Upper lobe of right lung (tissue), 1 donor: ENCODE data around the gene SEPHS1. TPM values are rescaled to one million over a fixed set of nuclear protein-coding genes. Genes with fewer than 3 reads are reported as not detected.

Experiments used
- ATAC-seq: fragments of 200-7000 bp; cut with Tn5 transposase; one replicate; pipeline ENCODE4 v1.9.1; 2020; ENCODE audit warnings: mild to moderate bottlenecking, moderate library complexity
- DNase-seq: peaks from one replicate; pipeline ENCODE4 v3.0.0-alpha.2; 2020
- H3K27ac ChIP-seq: fragments of 200-600 bp; one replicate; pipeline ENCODE4 v1.8.0; 2022
- H3K27me3 ChIP-seq: fragments of 200-600 bp; one replicate; pipeline ENCODE4 v1.8.0; 2022; ENCODE audit warnings: mild to moderate bottlenecking
- H3K36me3 ChIP-seq: fragments of 200-600 bp; one replicate; pipeline ENCODE4 v1.8.0; 2022
- H3K4me1 ChIP-seq: fragments of 200-600 bp; one replicate; pipeline ENCODE4 v1.8.0; 2022
- H3K4me3 ChIP-seq: fragments of 200-600 bp; one replicate; pipeline ENCODE4 v1.8.0; 2022; ENCODE audit warnings: mild to moderate bottlenecking
- H3K9me3 ChIP-seq: fragments of 200-600 bp; one replicate; pipeline ENCODE4 v1.8.0; 2022
- intact Hi-C: fragments of 100-400 bp; cut with DNase I; formaldehyde crosslinking; loops from one replicate; pipeline ENCODE4 v1.11.0; 2022
- long read RNA-seq: library from polyadenylated mRNA; unstranded; transcript quantifications from one replicate; pipeline ENCODE4 v2.0.0, GENCODE V29; 2021
- total RNA-seq: library from RNA; stranded (reverse); fragmentation: NEBNext Ultra II Directional; extraction: Animal tissue kit (Norgen Biotek cat#: 25700); gene quantifications from one replicate; pipeline ENCODE4 v1.2.1, GENCODE V29; 2021
- TF ChIP-seq, protein P1 (sequence below): fragments of 200-600 bp; IDR thresholded peaks from one replicate; pipeline ENCODE4 v1.8.0; 2022; ENCODE audit warnings: antibody characterized with exemption
- donor health status: DM: no; HTN: yes; CAD: no; lungs with severe emphysema.

Gene SEPHS1, protein sequence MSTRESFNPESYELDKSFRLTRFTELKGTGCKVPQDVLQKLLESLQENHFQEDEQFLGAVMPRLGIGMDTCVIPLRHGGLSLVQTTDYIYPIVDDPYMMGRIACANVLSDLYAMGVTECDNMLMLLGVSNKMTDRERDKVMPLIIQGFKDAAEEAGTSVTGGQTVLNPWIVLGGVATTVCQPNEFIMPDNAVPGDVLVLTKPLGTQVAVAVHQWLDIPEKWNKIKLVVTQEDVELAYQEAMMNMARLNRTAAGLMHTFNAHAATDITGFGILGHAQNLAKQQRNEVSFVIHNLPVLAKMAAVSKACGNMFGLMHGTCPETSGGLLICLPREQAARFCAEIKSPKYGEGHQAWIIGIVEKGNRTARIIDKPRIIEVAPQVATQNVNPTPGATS
- 38.9 TPM for total RNA-seq
- long read RNA-seq, transcript SEPHS1-201 (9 exons, 3,273 nt) = major isoform, 35 of 85 reads
- long read RNA-seq, partial matches to known transcripts = 7 of 85 reads
- long read RNA-seq, other reads (novel, unspliced or antisense) = 43 of 85 reads

GRCh38 chr10:13348216-13349017 lies at the start of gene SEPHS1:
TSS of gene SEPHS1 (minus strand) at chr10:13348293. CDS start at chr10:13344950, 3,343 bp downstream.
- ATAC-seq = peak; percentile 80
- TF ChIP-seq, protein P1, sequence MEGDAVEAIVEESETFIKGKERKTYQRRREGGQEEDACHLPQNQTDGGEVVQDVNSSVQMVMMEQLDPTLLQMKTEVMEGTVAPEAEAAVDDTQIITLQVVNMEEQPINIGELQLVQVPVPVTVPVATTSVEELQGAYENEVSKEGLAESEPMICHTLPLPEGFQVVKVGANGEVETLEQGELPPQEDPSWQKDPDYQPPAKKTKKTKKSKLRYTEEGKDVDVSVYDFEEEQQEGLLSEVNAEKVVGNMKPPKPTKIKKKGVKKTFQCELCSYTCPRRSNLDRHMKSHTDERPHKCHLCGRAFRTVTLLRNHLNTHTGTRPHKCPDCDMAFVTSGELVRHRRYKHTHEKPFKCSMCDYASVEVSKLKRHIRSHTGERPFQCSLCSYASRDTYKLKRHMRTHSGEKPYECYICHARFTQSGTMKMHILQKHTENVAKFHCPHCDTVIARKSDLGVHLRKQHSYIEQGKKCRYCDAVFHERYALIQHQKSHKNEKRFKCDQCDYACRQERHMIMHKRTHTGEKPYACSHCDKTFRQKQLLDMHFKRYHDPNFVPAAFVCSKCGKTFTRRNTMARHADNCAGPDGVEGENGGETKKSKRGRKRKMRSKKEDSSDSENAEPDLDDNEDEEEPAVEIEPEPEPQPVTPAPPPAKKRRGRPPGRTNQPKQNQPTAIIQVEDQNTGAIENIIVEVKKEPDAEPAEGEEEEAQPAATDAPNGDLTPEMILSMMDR = peak; percentile 8
- H3K36me3 ChIP-seq = no peaks in the 10 kb centered on the region
- H3K27ac ChIP-seq = peak within 1 kb of the TSS; percentile 93
- peak within 1 kb of the TSS; percentile 75 for H3K4me3 ChIP-seq
- intact Hi-C loops = no loop called here
- H3K9me3 ChIP-seq = no peaks in the 10 kb centered on the region
- peak; percentile 89 for DNase-seq
- H3K27me3 ChIP-seq = no peaks in the 10 kb centered on the region
- peaks cover 29% of the 10 kb centered on the region for H3K4me1 ChIP-seq

DNA sequence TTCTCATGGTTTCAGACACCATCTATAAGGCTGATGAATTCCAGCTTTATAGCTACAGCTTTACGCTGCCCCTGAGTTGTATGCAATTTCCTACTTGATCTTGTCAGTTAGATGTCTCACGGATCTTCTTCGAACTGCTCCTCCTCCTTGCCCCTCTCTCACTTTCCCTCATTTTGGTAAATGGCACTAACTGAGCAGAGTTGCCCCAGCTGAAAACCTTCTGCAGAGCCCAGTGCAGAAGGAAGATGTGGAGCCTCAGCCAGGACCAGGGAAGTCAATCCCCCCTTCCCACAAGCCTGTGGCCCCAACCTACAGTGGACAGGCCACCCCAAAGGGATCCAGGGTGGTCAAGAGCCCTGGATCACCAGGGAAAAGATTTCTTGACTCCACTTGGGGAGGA lies 49.0 kb upstream of the SEPHS1 start:
- no peak overlapping the region for H3K4me3 ChIP-seq
- no peak overlapping the region for H3K27ac ChIP-seq
- intact Hi-C loops = no loop called here
- H3K9me3 ChIP-seq = no peaks in the 10 kb centered on the region
- ATAC-seq = no peak
- H3K27me3 ChIP-seq = no peaks in the 10 kb centered on the region
- H3K4me1 ChIP-seq = no peaks in the 10 kb centered on the region
- TF ChIP-seq, protein P1 = no peak
- DNase-seq = no peak
- H3K36me3 ChIP-seq = no peaks in the 10 kb centered on the region

DNA sequence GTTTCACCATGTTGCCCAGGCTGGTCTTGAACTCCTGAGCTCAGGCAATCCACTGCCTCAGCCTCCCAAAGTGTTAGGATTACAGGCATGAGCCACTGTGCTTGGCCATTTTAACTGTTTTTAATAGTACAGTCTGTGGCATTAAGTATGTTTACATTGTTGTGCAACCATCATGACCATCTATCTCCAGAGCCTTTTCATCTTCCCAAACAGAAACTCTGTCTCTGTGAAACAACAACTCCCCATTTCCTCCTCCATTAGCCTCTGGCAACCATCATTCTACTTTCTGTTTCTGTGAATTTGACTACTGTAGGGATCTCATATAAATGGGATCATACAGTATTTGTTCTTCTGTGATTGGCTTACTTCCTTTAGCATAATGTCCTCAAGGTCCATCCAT lies 48.3 kb upstream of the SEPHS1 start:
- Histone ChIP-seq H3K36me3 (no peaks in the 10 kb centered on the region), H3K9me3 (no peaks in the 10 kb centered on the region), H3K4me1 (no peaks in the 10 kb centered on the region), H3K27me3 (no peaks in the 10 kb centered on the region), H3K27ac (no peak overlapping the region), H3K4me3 (no peak overlapping the region)
- intact Hi-C loops = no loop called here
- ATAC-seq (no peak), DNase-seq (no peak)
- TF ChIP-seq, protein P1 = no peak

DNA sequence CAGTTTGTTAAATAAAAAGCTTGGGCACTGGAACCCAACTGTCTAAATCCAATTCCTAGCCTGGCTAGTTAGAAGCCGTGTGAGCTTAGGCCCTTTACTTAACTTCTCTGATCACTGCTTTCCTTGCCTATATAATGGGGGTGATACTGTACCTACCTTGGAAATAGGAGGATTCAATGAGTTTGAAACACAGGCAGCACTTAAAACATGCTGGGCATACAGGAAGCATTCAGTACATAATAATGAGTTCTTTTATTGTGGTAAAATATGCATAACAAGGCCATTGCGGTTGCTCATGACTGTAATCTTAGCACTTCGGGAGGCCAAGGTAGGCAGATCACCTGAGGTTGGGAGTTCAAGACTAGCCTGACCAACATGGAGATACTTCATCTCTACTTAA lies 47.4 kb upstream of the SEPHS1 start:
- no peak overlapping the region for H3K27ac ChIP-seq
- H3K27me3 ChIP-seq = no peaks in the 10 kb centered on the region
- no peak for ATAC-seq

GRCh38 chr10:13393640-13394039 lies 45.5 kb upstream of the SEPHS1 start:
- TF ChIP-seq, protein P1 = no peak
- intact Hi-C loops = no loop called here
- DNase-seq = no peak

More for the DNA sequence above, 47.4 kb upstream of the SEPHS1 start:
- intact Hi-C loops = no loop called here
- TF ChIP-seq, protein P1 = no peak
- no peaks in the 10 kb centered on the region for H3K36me3 ChIP-seq
- H3K4me3 ChIP-seq = no peak overlapping the region
- no peaks in the 10 kb centered on the region for H3K4me1 ChIP-seq
- DNase-seq = no peak
- no peaks in the 10 kb centered on the region for H3K9me3 ChIP-seq

More at GRCh38 chr10:13393640-13394039, 45.5 kb upstream of the SEPHS1 start:
- Histone ChIP-seq H3K4me3 (no peak overlapping the region), H3K27ac (no peak overlapping the region), H3K27me3 (no peaks in the 10 kb centered on the region), H3K9me3 (no peaks in the 10 kb centered on the region), H3K36me3 (no peaks in the 10 kb centered on the region), H3K4me1 (no peaks in the 10 kb centered on the region)
- no peak for ATAC-seq
